ENCODE measurements around the gene ADGRL3.
"Not testable (repeated sequence)": the region's sequence is repeated elsewhere in the genome, so short reads cannot be mapped to it uniquely, and the experiment has no call there.

The ADGRL3 gene

GRCh38 chr4:61753739-61754138 lies 553.6 kb downstream of the ADGRL3 start:
- Histone ChIP-seq H3K36me3 (ENCODE audit: insufficient read depth, low read length) (no peaks in the 10 kb centered on the region), H3K79me2 (ENCODE audit: insufficient read depth, low read length) (no peaks in the 10 kb centered on the region), H3K4me1 (ENCODE audit: insufficient read depth, low read length) (no peaks in the 10 kb centered on the region), H3K27me3 (ENCODE audit: insufficient read depth, low read length, poor library complexity) (no peaks in the 10 kb centered on the region), H3K9ac (ENCODE audit: low read depth, low read length) (no peak overlapping the region), H3K9me3 (ENCODE audit: insufficient read depth, low read length, severe bottlenecking) (no peaks in the 10 kb centered on the region), H2AFZ (ENCODE audit: low read depth, low read length) (no peak overlapping the region), H4K20me1 (ENCODE audit: insufficient read depth, low read length) (no peaks in the 10 kb centered on the region), H3K4me2 (ENCODE audit: insufficient read depth, low read length) (no peak overlapping the region), H3K27ac (ENCODE audit: low read length) (no peak overlapping the region), H3K4me3 (ENCODE audit: low read depth in 1 of 2, low read length in 2 of 2) (no peak overlapping the region)
- DNase-seq (no peak), ATAC-seq (ENCODE audit: insufficient read depth, low read depth) (no peak)
- TF ChIP-seq, protein P1, sequence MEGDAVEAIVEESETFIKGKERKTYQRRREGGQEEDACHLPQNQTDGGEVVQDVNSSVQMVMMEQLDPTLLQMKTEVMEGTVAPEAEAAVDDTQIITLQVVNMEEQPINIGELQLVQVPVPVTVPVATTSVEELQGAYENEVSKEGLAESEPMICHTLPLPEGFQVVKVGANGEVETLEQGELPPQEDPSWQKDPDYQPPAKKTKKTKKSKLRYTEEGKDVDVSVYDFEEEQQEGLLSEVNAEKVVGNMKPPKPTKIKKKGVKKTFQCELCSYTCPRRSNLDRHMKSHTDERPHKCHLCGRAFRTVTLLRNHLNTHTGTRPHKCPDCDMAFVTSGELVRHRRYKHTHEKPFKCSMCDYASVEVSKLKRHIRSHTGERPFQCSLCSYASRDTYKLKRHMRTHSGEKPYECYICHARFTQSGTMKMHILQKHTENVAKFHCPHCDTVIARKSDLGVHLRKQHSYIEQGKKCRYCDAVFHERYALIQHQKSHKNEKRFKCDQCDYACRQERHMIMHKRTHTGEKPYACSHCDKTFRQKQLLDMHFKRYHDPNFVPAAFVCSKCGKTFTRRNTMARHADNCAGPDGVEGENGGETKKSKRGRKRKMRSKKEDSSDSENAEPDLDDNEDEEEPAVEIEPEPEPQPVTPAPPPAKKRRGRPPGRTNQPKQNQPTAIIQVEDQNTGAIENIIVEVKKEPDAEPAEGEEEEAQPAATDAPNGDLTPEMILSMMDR (IDR thresholded peaks at IDR 0.05; ENCODE audit: borderline replicate concordance, extremely low read depth, low read length, poor library complexity, severe bottlenecking), result no peak
- no peak for TF ChIP-seq EZH2 (IDR thresholded peaks at IDR 0.05; ENCODE audit: borderline replicate concordance, low read depth, low read length, severe bottlenecking)

DNA sequence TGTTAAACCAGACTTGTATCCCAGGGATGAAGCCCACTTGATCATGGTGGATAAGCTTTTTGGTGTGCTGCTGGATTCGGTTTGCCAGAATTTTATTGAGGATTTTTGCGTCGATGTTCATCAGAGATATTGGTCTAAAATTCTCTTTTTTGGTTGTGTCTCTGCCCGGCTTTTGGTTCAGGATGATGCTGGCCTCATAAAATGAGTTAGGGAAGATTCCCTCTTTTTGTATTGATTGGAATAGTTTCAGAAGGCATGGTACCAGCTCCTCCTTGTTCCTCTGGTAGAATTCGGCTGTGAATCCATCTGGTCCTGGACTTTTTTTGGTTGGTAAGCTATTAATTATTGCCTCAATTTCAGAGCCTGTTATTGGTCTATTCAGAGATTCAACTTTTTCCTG lies 556.8 kb downstream of the ADGRL3 start:
- not testable (repeated sequence) for H3K4me2 ChIP-seq (ENCODE audit: insufficient read depth, low read length); H3K36me3 ChIP-seq (ENCODE audit: insufficient read depth, low read length); H3K27ac ChIP-seq (ENCODE audit: low read length); H3K4me1 ChIP-seq (ENCODE audit: insufficient read depth, low read length); H4K20me1 ChIP-seq (ENCODE audit: insufficient read depth, low read length); H3K27me3 ChIP-seq (ENCODE audit: insufficient read depth, low read length, poor library complexity); H3K9ac ChIP-seq (ENCODE audit: low read depth, low read length); DNase-seq; H3K9me3 ChIP-seq (ENCODE audit: insufficient read depth, low read length, severe bottlenecking); H2AFZ ChIP-seq (ENCODE audit: low read depth, low read length); H3K4me3 ChIP-seq (ENCODE audit: low read depth in 1 of 2, low read length in 2 of 2); ATAC-seq (ENCODE audit: insufficient read depth, low read depth); H3K79me2 ChIP-seq (ENCODE audit: insufficient read depth, low read length)

DNA sequence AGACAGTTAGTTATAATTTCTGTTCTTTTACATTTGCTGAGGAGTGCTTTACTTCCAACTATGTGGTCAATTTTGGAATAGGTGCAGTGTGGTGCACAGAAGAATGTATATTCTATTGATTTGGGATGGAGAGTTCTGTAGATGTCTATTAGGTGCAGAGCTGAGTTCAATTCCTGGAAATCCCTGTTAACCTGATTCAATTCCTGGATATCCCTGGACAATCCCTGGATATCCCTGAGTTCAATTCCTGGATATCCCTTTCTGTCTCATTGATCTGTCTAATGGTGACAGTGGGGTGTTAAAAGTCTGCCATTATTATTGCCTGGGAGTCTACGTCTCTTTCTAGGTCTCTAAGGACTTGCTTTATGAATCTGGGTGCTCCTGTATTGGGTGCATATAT lies 557.9 kb downstream of the ADGRL3 start:
- not testable (repeated sequence) for DNase-seq; H3K9me3 ChIP-seq (ENCODE audit: insufficient read depth, low read length, severe bottlenecking); H3K4me3 ChIP-seq (ENCODE audit: low read depth in 1 of 2, low read length in 2 of 2); H3K27ac ChIP-seq (ENCODE audit: low read length); H3K4me1 ChIP-seq (ENCODE audit: insufficient read depth, low read length); H3K27me3 ChIP-seq (ENCODE audit: insufficient read depth, low read length, poor library complexity); ATAC-seq (ENCODE audit: insufficient read depth, low read depth); H3K36me3 ChIP-seq (ENCODE audit: insufficient read depth, low read length); H3K79me2 ChIP-seq (ENCODE audit: insufficient read depth, low read length); H3K9ac ChIP-seq (ENCODE audit: low read depth, low read length); H2AFZ ChIP-seq (ENCODE audit: low read depth, low read length); H4K20me1 ChIP-seq (ENCODE audit: insufficient read depth, low read length); H3K4me2 ChIP-seq (ENCODE audit: insufficient read depth, low read length)

- DNase-seq; H2AFZ ChIP-seq (ENCODE audit: low read depth, low read length); H3K4me1 ChIP-seq (ENCODE audit: insufficient read depth, low read length); H3K79me2 ChIP-seq (ENCODE audit: insufficient read depth, low read length); H3K27ac ChIP-seq (ENCODE audit: low read length); H3K9me3 ChIP-seq (ENCODE audit: insufficient read depth, low read length, severe bottlenecking); H3K27me3 ChIP-seq (ENCODE audit: insufficient read depth, low read length, poor library complexity); H3K36me3 ChIP-seq (ENCODE audit: insufficient read depth, low read length); H3K4me3 ChIP-seq (ENCODE audit: low read depth in 1 of 2, low read length in 2 of 2); H3K9ac ChIP-seq (ENCODE audit: low read depth, low read length); ATAC-seq (ENCODE audit: insufficient read depth, low read depth); H3K4me2 ChIP-seq (ENCODE audit: insufficient read depth, low read length); H4K20me1 ChIP-seq (ENCODE audit: insufficient read depth, low read length): not testable (repeated sequence)
These were observed 558.5 kb downstream of the ADGRL3 start for GRCh38 chr4:61758596-61758995.

GRCh38 chr4:61759245-61759644 lies 559.1 kb downstream of the ADGRL3 start:
- not testable (repeated sequence) for H2AFZ ChIP-seq (ENCODE audit: low read depth, low read length); H3K36me3 ChIP-seq (ENCODE audit: insufficient read depth, low read length); H3K27ac ChIP-seq (ENCODE audit: low read length); H3K9me3 ChIP-seq (ENCODE audit: insufficient read depth, low read length, severe bottlenecking); ATAC-seq (ENCODE audit: insufficient read depth, low read depth); H3K4me2 ChIP-seq (ENCODE audit: insufficient read depth, low read length); H3K79me2 ChIP-seq (ENCODE audit: insufficient read depth, low read length); H3K4me1 ChIP-seq (ENCODE audit: insufficient read depth, low read length); DNase-seq; H3K4me3 ChIP-seq (ENCODE audit: low read depth in 1 of 2, low read length in 2 of 2); H4K20me1 ChIP-seq (ENCODE audit: insufficient read depth, low read length); H3K9ac ChIP-seq (ENCODE audit: low read depth, low read length); H3K27me3 ChIP-seq (ENCODE audit: insufficient read depth, low read length, poor library complexity)

GRCh38 chr4:61759885-61760284 lies 559.8 kb downstream of the ADGRL3 start:
- not testable (repeated sequence) for H3K4me3 ChIP-seq (ENCODE audit: low read depth in 1 of 2, low read length in 2 of 2); DNase-seq

More at GRCh38 chr4:61759885-61760284, 559.8 kb downstream of the ADGRL3 start:
- not testable (repeated sequence) for H3K9ac ChIP-seq (ENCODE audit: low read depth, low read length); ATAC-seq (ENCODE audit: insufficient read depth, low read depth); H3K79me2 ChIP-seq (ENCODE audit: insufficient read depth, low read length); H3K27ac ChIP-seq (ENCODE audit: low read length); H3K4me1 ChIP-seq (ENCODE audit: insufficient read depth, low read length); H3K36me3 ChIP-seq (ENCODE audit: insufficient read depth, low read length); H3K9me3 ChIP-seq (ENCODE audit: insufficient read depth, low read length, severe bottlenecking); H2AFZ ChIP-seq (ENCODE audit: low read depth, low read length); H3K27me3 ChIP-seq (ENCODE audit: insufficient read depth, low read length, poor library complexity); H3K4me2 ChIP-seq (ENCODE audit: insufficient read depth, low read length); H4K20me1 ChIP-seq (ENCODE audit: insufficient read depth, low read length)
